T-helper 1 cell (primary cell): ENCODE results near the gene INPP5A.

Experiments
- DNase-seq, 5 donors: peaks; one replicate each; pipeline ENCODE4 v3.0.0-alpha.2; 2012 to 2020

The INPP5A gene

DNA sequence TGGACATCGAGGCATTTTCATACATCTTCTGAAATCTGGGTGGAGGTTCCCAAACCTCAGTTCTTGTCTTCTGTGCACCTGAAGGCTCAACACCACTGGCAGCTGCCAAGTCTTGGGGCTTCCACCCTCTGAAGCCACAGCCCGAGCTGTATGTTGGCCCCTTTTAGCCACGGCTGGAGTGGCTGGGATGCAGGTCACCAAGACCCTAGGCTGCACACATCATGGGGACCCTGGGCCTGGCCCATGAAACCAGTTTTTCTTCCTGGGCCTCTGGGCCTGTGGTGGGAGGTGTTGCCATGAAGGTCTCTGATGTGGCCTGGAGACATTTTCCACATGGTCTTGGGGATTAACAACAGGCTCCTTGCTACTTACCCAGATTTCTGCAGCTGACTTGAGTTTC lies 62.1 kb downstream of the INPP5A start:
- no peak for DNase-seq

- no peak for DNase-seq
Measured at GRCh38 chr10:132600416-132600815, 62.8 kb downstream of the INPP5A start.

- DNase-seq, result no peak
Measured at GRCh38 chr10:132601567-132601966, 64.0 kb downstream of the INPP5A start.

GRCh38 chr10:132602614-132603013 lies 65.0 kb downstream of the INPP5A start:
- DNase-seq, result no peak

- no peak for DNase-seq
Measured at GRCh38 chr10:132603851-132604533, 66.4 kb downstream of the INPP5A start.

GRCh38 chr10:132604686-132605085 lies 67.1 kb downstream of the INPP5A start:
- DNase-seq, result no peak

GRCh38 chr10:132605390-132605789 lies 67.8 kb downstream of the INPP5A start:
- DNase-seq, result no peak

DNA sequence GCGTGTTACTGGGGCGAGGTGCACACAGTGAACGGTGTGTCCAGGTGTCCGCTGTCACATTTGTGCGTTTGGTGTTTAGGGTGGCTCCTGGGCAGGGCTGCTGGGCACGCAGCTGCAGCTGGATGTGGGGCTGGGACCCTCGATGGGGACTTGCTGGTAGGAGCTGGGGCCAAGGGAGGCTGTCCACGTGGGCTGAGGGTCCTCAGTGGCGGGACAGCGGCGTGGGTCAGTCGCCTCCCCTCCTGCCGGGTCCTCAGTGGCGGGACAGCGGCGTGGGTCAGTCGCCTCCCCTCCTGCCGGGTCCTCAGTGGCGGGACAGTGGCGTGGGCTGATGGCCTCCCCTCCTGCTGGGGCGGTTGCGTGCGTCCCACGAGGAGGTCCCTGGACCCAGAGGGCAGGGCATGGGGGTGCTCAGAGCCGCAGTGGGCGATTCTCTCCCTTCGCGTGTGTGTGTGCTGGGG lies 68.5 kb downstream of the INPP5A start:
- no peak for DNase-seq

DNA sequence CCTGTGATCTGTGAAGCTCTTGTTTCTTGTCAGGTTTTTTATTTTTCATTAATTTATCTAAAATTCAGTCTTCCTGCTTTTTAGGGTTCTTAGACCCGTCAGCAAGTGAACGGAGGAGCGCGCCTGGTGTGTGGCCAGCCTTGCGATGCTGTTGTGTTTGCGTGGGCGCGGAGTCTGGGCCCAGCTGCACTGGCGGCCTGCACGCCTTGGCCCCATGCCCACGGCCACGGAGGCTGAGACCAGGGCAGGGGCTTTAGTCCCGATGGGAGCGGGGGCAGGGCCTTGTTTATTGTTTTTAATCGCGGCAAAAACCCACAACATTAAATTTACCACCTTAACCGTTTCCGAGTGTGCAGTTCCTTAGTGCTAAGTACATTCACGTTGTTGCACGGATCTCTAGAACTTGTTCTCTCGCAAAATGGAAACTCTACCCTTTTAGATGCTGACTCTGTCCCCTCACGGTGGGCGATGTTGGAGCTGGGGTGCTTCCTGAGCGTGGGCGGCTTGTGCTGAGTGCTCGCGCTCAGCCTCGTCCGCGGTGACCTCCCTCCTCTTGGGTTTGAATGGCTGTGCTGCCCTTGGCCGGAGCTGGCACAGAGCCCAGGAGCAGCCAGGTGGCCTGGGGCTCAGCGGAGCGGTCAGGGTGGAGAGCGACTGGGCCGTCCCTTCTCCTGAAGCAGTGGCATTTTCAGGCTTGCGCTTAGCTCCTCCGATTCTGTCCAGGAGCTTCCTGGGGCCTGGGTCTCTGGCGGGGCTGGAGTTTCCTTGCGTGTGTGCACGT lies 69.1 kb downstream of the INPP5A start:
- no peak for DNase-seq

DNA sequence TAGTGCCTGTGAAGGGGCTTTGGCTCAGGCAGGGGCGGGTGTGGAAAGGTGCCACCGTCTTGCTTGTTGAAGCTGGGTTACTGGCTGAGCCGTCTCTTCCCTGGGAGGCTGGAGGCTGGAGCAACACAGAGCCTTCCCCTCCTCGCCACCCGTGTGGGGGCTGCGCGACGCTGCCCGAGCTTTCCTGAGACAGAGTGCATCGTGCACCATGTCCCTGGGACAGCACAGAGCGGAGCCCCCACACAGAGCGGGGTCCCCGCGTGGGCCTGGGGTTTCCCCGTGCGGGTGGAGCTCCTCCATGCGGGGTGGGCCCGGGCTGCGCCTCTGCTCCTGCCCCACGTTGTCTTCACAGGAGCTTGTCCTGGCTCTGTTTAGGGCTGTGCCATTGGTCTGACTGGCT lies 69.9 kb downstream of the INPP5A start:
- no peak for DNase-seq

- no peak for DNase-seq
Measured at GRCh38 chr10:132607961-132608495, 70.4 kb downstream of the INPP5A start.

DNA sequence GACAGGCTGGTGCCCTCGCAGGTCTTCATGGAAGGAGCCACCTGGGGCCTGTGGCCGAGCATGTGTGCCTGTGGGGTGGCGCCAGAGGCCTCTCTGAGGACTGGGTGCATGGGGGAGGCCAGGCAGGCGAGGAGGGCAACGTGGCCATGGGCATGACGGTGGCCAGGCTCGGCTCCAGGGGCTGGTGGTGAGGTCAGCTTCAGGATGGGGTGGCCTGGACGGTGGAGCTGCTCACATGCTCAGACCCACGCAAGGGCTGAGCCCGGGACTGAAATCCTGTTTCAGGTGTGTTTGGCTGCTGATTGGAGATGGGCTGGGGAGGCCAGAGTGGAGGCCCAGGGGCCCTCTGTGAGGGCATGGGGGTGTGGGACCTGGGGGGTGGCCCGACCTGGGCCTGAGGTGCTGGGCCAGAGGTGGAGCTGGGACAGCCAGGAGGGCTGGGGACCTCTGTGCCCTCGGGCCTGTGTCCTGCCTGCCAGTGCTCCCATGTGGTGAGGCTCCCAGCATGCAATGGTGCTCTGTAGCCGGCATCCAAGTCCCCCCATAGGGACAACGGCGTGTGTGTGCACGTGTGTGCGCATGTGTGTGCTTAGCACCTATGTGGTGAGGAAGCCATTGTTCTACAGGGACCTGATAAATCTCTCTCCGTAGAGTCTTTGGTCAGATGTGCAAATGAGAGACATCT lies 71.1 kb downstream of the INPP5A start:
- no peak for DNase-seq

- no peak for DNase-seq
Measured at GRCh38 chr10:132609211-132609610, 71.6 kb downstream of the INPP5A start.

DNA sequence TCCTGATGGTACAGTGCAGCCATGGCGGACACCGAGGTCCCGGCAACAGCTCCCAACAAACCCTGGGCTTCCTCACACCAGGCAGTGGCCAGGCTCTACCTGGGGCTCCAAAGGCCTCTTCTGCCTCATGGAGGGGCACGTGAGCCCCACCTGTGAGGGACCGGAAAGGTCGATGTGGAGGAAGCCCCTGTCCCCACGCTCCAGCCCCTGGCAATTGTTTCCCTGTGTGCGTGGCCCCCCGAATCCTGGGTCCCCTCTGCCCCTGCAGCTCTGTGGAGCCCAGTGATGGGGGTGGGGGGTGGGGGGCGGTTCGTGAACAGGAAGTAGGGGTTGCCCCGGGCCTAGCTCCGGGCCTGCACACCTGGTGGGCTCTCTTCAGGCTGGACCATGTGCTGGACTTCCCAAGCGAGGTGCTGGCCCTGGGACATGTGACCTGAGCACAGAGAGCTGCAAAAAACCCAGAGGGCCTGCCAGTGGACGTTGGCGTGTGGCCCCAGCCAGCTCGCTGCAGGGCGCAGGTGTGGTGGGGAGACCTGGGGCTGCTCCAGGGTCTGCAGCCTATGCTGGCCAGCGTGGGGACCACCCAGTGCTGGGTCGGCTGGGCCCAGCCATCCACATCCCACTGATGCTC lies 72.6 kb downstream of the INPP5A start:
- DNase-seq, result no peak

- no peak for DNase-seq
Measured at GRCh38 chr10:132611026-132611910, 73.7 kb downstream of the INPP5A start.

DNA sequence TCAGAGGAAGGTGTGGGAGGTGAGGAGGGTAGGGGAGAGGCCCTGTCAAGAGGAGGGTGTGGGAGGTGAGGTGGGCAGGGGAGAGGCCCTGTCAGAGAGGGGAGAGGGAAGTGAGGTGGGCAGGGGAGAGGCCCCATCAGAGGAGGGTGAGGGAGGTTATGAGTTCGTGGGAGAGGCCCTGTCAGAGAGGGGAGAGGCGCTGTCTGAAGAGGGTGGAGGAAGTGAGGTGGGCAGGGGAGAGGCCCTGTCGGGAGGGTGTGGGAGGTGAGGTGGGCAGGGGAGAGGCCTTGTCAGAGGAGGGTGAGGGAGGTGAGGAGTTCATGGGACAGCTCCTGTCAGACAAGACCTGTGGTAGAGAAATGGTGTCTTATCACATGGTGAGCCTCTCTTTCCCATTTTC lies 74.4 kb downstream of the INPP5A start:
- DNase-seq, result no peak

DNA sequence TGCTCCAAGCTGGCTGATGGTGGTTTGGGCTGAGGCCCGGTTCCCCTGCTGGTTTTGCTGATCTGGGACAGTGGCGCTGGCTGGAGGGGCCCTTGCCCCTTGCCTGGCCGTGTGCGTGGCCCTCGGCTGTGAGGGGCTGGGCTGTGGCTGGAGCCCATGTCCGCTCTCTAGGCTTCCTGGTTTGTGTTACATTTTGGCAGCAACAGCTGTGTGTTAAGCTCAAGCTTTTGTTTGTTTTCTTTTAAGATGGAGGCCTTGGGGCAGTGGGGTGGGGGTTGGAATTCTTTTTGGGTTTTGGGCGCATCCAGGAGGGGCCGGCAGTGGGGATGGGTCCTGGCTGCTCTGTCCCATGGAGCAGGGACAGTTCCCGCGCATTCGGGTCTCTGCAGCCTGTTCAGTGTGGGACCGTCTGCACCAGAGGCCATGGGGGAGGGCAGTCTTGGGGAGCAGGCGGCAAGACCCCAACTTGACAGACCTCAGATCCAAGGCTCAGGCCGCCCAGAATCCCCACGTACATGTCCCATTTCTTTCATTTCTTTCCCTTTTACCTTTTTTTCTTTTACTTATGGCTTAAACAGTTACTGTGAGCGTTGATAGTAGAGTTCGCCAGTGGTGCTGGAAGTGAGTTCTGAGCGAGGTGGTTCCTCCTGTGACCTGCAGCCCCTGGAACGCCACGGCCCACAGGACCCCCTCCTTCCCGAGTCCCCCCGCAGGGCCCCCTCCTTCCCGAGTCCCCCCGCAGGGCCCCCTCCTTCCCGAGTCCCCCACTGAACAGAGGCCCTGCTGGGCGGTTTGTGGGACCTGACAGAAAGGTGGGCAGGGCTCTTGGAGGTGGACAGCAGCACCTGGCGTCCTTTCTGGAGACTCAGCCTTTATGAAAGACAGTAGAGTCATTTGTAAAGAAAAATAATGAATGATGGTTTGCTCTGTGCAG lies 75.3 kb downstream of the INPP5A start:
- DNase-seq, result no peak

- DNase-seq, result no peak
Measured at GRCh38 chr10:132613566-132614348, 76.2 kb downstream of the INPP5A start.

DNA sequence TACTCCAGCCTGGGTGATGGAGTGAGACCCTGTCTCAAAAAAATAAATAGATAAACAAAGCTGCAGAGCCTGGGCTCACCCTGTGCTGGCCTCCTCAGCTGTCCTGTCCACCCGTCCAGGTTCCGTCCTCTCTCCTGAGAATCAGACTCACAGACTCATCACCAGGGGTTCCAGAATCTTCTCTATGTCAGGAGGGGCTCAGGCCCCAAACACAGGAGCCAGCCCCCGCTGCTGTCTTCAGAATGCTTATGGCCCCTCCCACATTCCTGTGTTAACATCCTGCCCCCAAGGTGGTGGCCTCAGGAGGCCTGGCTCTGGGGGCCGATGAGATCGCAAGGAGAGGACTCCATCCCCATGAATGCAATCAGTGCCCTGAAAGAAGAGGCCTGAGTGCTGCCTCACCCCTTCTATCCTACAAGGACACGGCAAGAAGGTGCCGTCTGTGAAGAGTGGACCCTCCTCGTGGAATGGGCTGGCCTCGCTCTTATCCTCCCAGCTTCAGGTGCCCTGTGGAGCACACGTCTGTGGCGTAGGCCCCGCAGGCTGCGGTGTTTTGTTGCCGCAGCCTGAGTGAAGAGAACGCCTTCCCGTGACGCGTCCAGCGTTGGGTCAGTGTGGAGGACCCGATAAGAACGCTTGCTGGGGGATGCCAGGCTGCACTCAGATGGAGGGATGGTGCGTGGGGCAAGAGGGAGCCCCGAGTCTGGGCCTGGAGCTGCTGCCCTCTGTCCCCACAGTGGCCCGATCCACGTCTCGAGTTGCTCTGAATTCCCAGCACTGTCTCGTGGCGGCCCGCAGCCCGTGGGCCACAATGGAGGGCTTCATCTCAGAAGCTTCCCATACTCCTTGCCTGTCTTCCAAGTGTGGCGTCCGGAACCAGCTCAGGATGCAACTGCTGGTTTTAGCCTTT lies 77.1 kb downstream of the INPP5A start:
- DNase-seq, result no peak
